K562 (cell line): ENCODE measurements around the gene SERPINH1.

ENCODE experiments used
- EP300 ChIP-seq: IDR thresholded peaks from 2 replicates; pipeline ENCODE4 v1.6.1; 2012; ENCODE audit warnings: low read length, improper control_type of control experiment
- ILK ChIP-seq: fragments of 450-650 bp; IDR thresholded peaks from 2 replicates; pipeline ENCODE4 v1.6.1; 2016; ENCODE audit warnings: missing genetic modification characterization, low read depth, mild to moderate bottlenecking, missing compliant biosample characterization, moderate library complexity, borderline replicate concordance
- MTF1 ChIP-seq: fragments of 250-450 bp; sonication (Bioruptor Pico); IDR thresholded peaks from 2 replicates; pipeline ENCODE4 v1.9.0; 2021; ENCODE audit warnings: moderate library complexity, mild to moderate bottlenecking, inconsistent platforms, borderline replicate concordance
- NR3C1 ChIP-seq: sonication (generic); formaldehyde crosslinking; IDR thresholded peaks from 2 replicates; pipeline ENCODE4 v1.8.1; 2022; ENCODE audit warnings: missing genetic modification reagents
- SMAD3 ChIP-seq: fragments of 450-650 bp; formaldehyde crosslinking; conservative IDR thresholded peaks from 2 replicates; pipeline ENCODE4 v1.4.0; 2020; ENCODE audit warnings: mild to moderate bottlenecking
- TAF1 ChIP-seq: IDR thresholded peaks from 2 replicates; pipeline ENCODE4 v1.6.1; 2011; ENCODE audit warnings: mild to moderate bottlenecking, low read length, moderate library complexity; ENCODE audit not compliant: insufficient read depth, control insufficient read depth, severe bottlenecking; ENCODE audit errors: extremely low read depth
- TCF7 ChIP-seq: sonication (generic); IDR thresholded peaks from 2 replicates; pipeline ENCODE4 v1.6.1; 2016; ENCODE audit warnings: antibody characterized with exemption, borderline replicate concordance
- U2AF1 ChIP-seq: fragments of 200-400 bp; formaldehyde crosslinking; optimal IDR thresholded peaks from 2 replicates; pipeline ENCODE3; 2017; ENCODE audit warnings: mild to moderate bottlenecking, low read depth, low read length, moderate library complexity
- TF ChIP-seq, protein P1 (sequence below), 3 experiments: IDR thresholded peaks in 2 of 3; conservative IDR thresholded peaks in 1 of 3; 2 replicates each; pipeline ENCODE4 v1.5.1; 2011 to 2012; ENCODE audit warnings: low read length in 3 of 3, mild to moderate bottlenecking in 3 of 3, control low read depth in 2 of 3, improper control_type of control experiment in 1 of 3, inconsistent platforms in 1 of 3, low read depth in 1 of 3, mixed read lengths in 1 of 3, moderate library complexity in 1 of 3; ENCODE audit not compliant: insufficient read depth in 2 of 3
- TF ChIP-seq, protein P2 (sequence below): sonication (generic); formaldehyde crosslinking; IDR thresholded peaks from 2 replicates; pipeline ENCODE4 v1.8.1; 2022; ENCODE audit warnings: missing genetic modification reagents
- TF ChIP-seq, protein P3 (sequence below): sonication (generic); formaldehyde crosslinking; IDR thresholded peaks from 2 replicates; pipeline ENCODE4 v1.8.1; 2023; ENCODE audit warnings: mild to moderate bottlenecking, missing genetic modification reagents

DNA sequence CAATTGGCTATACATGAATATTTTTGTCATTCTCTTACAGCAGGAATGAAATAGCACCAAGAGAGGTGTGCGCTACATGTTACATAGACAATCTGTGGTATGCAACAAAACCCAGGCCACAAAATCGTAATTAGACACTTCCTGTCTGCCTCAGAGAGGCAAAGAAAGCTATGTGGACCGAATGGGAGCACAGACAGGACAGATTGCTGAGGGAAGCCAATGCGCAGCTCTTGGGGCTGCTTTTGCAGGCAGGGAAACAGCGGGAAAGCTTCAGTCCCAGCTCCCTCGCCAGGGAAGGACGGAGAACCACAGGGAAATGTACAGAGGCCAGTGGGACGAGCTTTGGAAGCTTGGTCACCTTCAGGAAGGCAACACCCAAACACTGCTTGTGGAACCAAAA is 40.9 kb downstream of the SERPINH1 start:
- TF ChIP-seq, protein P1, sequence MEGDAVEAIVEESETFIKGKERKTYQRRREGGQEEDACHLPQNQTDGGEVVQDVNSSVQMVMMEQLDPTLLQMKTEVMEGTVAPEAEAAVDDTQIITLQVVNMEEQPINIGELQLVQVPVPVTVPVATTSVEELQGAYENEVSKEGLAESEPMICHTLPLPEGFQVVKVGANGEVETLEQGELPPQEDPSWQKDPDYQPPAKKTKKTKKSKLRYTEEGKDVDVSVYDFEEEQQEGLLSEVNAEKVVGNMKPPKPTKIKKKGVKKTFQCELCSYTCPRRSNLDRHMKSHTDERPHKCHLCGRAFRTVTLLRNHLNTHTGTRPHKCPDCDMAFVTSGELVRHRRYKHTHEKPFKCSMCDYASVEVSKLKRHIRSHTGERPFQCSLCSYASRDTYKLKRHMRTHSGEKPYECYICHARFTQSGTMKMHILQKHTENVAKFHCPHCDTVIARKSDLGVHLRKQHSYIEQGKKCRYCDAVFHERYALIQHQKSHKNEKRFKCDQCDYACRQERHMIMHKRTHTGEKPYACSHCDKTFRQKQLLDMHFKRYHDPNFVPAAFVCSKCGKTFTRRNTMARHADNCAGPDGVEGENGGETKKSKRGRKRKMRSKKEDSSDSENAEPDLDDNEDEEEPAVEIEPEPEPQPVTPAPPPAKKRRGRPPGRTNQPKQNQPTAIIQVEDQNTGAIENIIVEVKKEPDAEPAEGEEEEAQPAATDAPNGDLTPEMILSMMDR (IDR thresholded peaks at IDR 0.05 in 2 of 3, conservative IDR thresholded peaks at IDR 0.05 in 1 of 3; ENCODE audit: insufficient read depth in 2 of 3, low read depth in 1 of 3, low read length in 3 of 3): no peak
- TF ChIP-seq NR3C1 (CRISPR knock-in tag) (no peak), SMAD3 (CRISPR knock-in tag) (no peak), MTF1 (CRISPR knock-in tag) (no peak), U2AF1 (no peak), ILK (tag) (no peak), EP300 (no peak), TAF1 (no peak), TCF7 (no peak)
- TF ChIP-seq, protein P2, sequence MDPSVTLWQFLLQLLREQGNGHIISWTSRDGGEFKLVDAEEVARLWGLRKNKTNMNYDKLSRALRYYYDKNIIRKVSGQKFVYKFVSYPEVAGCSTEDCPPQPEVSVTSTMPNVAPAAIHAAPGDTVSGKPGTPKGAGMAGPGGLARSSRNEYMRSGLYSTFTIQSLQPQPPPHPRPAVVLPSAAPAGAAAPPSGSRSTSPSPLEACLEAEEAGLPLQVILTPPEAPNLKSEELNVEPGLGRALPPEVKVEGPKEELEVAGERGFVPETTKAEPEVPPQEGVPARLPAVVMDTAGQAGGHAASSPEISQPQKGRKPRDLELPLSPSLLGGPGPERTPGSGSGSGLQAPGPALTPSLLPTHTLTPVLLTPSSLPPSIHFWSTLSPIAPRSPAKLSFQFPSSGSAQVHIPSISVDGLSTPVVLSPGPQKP (CRISPR knock-in tag): no peak
- TF ChIP-seq, protein P3, sequence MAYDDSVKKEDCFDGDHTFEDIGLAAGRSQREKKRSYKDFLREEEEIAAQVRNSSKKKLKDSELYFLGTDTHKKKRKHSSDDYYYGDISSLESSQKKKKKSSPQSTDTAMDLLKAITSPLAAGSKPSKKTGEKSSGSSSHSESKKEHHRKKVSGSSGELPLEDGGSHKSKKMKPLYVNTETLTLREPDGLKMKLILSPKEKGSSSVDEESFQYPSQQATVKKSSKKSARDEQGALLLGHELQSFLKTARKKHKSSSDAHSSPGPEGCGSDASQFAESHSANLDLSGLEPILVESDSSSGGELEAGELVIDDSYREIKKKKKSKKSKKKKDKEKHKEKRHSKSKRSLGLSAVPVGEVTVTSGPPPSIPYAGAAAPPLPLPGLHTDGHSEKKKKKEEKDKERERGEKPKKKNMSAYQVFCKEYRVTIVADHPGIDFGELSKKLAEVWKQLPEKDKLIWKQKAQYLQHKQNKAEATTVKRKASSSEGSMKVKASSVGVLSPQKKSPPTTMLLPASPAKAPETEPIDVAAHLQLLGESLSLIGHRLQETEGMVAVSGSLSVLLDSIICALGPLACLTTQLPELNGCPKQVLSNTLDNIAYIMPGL (CRISPR knock-in tag): no peak
